HPDE6-E6E7 (cell line): ENCODE measurements around the gene CHP2.
"Not testable (repeated sequence)": the region's sequence is repeated elsewhere in the genome, so short reads cannot be mapped to it uniquely, and the experiment has no call there.

Experiments
- DNase-seq: peaks from one replicate; pipeline ENCODE4 v3.0.0; 2011; ENCODE audit warnings: missing footprints; ENCODE audit errors: extremely low spot score

CHP2 gene

GRCh38 chr16:23745263-23745662, 9.6 kb upstream of the CHP2 start:
- DNase-seq = no peak

GRCh38 chr16:23748630-23749029, 6.2 kb upstream of the CHP2 start:
- DNase-seq = no peak

- not testable (repeated sequence) for DNase-seq
Observed at GRCh38 chr16:23751053-23751452, 3.8 kb upstream of the CHP2 start.

GRCh38 chr16:23753908-23754593, 775 bp upstream of the CHP2 start:
- DNase-seq = no peak

GRCh38 chr16:23755484-23755809, 621 bp downstream of the CHP2 start:
- DNase-seq = no peak

GRCh38 chr16:23757116-23757515, 2.3 kb downstream of the CHP2 start:
- no peak for DNase-seq

GRCh38 chr16:23757937-23758619, 3.3 kb downstream of the CHP2 start:
- DNase-seq = no peak

- DNase-seq = no peak
Observed at GRCh38 chr16:23765933-23766332, 11.1 kb downstream of the CHP2 start.

- peak; percentile 67 for DNase-seq
Observed at GRCh38 chr16:23768581-23768980, 13.8 kb downstream of the CHP2 start.

GRCh38 chr16:23771027-23771426, 16.2 kb downstream of the CHP2 start:
- DNase-seq = peak; percentile 86

GRCh38 chr16:23771642-23772041, 16.8 kb downstream of the CHP2 start:
- peak; percentile 41 for DNase-seq

- DNase-seq = no peak
Observed at GRCh38 chr16:23773339-23773738, 18.5 kb downstream of the CHP2 start.

GRCh38 chr16:23781176-23781575, 26.4 kb downstream of the CHP2 start:
- DNase-seq = no peak

- DNase-seq = peak; percentile 58
Observed at GRCh38 chr16:23784811-23785447, 30.1 kb downstream of the CHP2 start.

- no peak for DNase-seq
Observed at GRCh38 chr16:23785842-23786241, 31.0 kb downstream of the CHP2 start.

- no peak for DNase-seq
Observed at GRCh38 chr16:23786964-23787561, 32.2 kb downstream of the CHP2 start.

- no peak for DNase-seq
Observed at GRCh38 chr16:23788685-23789084, 33.9 kb downstream of the CHP2 start.

GRCh38 chr16:23795378-23795777, 40.6 kb downstream of the CHP2 start:
- DNase-seq = no peak

GRCh38 chr16:23796941-23797340, 42.1 kb downstream of the CHP2 start:
- DNase-seq = no peak

GRCh38 chr16:23801378-23801777, 46.6 kb downstream of the CHP2 start:
- peak; percentile 57 for DNase-seq

- DNase-seq = no peak
Observed at GRCh38 chr16:23802776-23803175, 48.0 kb downstream of the CHP2 start.

GRCh38 chr16:23803591-23804123, 48.8 kb downstream of the CHP2 start:
- DNase-seq = peak; percentile 57
